Osteocyte (in vitro differentiated cells): ENCODE data around the gene TRIM59. TPM values are rescaled to one million over a fixed set of nuclear protein-coding genes. Genes with fewer than 3 reads are reported as not detected.

Experiments
- DNase-seq: peaks from one replicate; pipeline ENCODE4 v3.0.0; 2021; ENCODE audit warnings: mixed read lengths; ENCODE audit not compliant: unreplicated experiment; ENCODE audit errors: extremely low spot score
- H3K27ac Mint-ChIP-seq: one replicate; pipeline ENCODE4 v1.8.0; 2021; ENCODE audit warnings: mild to moderate bottlenecking, mixed read lengths; ENCODE audit not compliant: unreplicated experiment
- H3K27me3 Mint-ChIP-seq: one replicate; pipeline ENCODE4 v1.8.0; 2021; ENCODE audit warnings: mixed read lengths; ENCODE audit not compliant: unreplicated experiment
- H3K36me3 Mint-ChIP-seq: one replicate; pipeline ENCODE4 v1.8.0; 2021; ENCODE audit warnings: mixed read lengths; ENCODE audit not compliant: unreplicated experiment
- H3K4me1 Mint-ChIP-seq: one replicate; pipeline ENCODE4 v1.8.0; 2021; ENCODE audit warnings: mixed read lengths; ENCODE audit not compliant: unreplicated experiment
- H3K4me3 Mint-ChIP-seq: one replicate; pipeline ENCODE4 v1.8.0; 2021; ENCODE audit warnings: mild to moderate bottlenecking, moderate library complexity, mixed read lengths; ENCODE audit not compliant: unreplicated experiment
- H3K9me3 Mint-ChIP-seq: one replicate; pipeline ENCODE4 v1.8.0; 2021; ENCODE audit warnings: mixed read lengths; ENCODE audit not compliant: unreplicated experiment
- CTCF ChIP-seq: fragments of 200-600 bp; sonication (generic); IDR thresholded peaks from 2 replicates; pipeline ENCODE4 v1.5.0; 2021; ENCODE audit warnings: antibody characterized with exemption, mild to moderate bottlenecking, moderate library complexity
- long read RNA-seq: library from polyadenylated mRNA; unstranded; transcript quantifications from one replicate; pipeline ENCODE4 v2.0.0, GENCODE V29; 2021
- total RNA-seq: library from RNA; stranded (reverse); gene quantifications from 2 replicates; pipeline ENCODE4 v1.2.1, GENCODE V29; 2021

TRIM59 gene
- total RNA-seq: 36.0 and 40.3 TPM in 2 replicates
- long read RNA-seq, transcript TRIM59-201 (3 exons, 3,867 nt): major isoform, 13 of 31 reads
- long read RNA-seq, partial matches to known transcripts: 0 of 31 reads
- long read RNA-seq, other reads (novel, unspliced or antisense): 13 of 31 reads

GRCh38 chr3:160449636-160450598 is at the start of gene TRIM59:
TSS of gene TRIM59 (minus strand) at chr3:160449786. CDS start at chr3:160439183, 10,603 bp downstream.
- H3K27ac Mint-ChIP-seq: peak within 1 kb of the TSS; percentile 99
- H3K4me1 Mint-ChIP-seq: peaks cover 51% of the 10 kb centered on the region
- H3K27me3 Mint-ChIP-seq: no peaks in the 10 kb centered on the region
- TF ChIP-seq CTCF: peak; percentile 9
- H3K36me3 Mint-ChIP-seq: peaks cover 7% of the 10 kb centered on the region
- peak; percentile 99 for DNase-seq
- H3K9me3 Mint-ChIP-seq: no peaks in the 10 kb centered on the region
- peak within 1 kb of the TSS; percentile 96 for H3K4me3 Mint-ChIP-seq

- no peak for TF ChIP-seq CTCF
- DNase-seq: no peak
- no peaks in the 10 kb centered on the region for H3K9me3 Mint-ChIP-seq
- no peak overlapping the region for H3K27ac Mint-ChIP-seq
- no peaks in the 10 kb centered on the region for H3K4me1 Mint-ChIP-seq
- H3K27me3 Mint-ChIP-seq: no peaks in the 10 kb centered on the region
- peaks cover 37% of the 10 kb centered on the region for H3K36me3 Mint-ChIP-seq
- no peak overlapping the region for H3K4me3 Mint-ChIP-seq
These were observed 48.6 kb upstream of the TRIM59 start for GRCh38 chr3:160498202-160498601.

GRCh38 chr3:160490166-160490565 is 40.6 kb upstream of the TRIM59 start:
- TF ChIP-seq CTCF: no peak
- no peak overlapping the region for H3K4me3 Mint-ChIP-seq

GRCh38 chr3:160486459-160486869 is 36.9 kb upstream of the TRIM59 start:
- Mint-ChIP-seq H3K4me1 (peaks cover 21% of the 10 kb centered on the region), H3K27ac (no peak overlapping the region), H3K9me3 (no peaks in the 10 kb centered on the region), H3K27me3 (no peaks in the 10 kb centered on the region), H3K4me3 (no peak overlapping the region), H3K36me3 (no peaks in the 10 kb centered on the region)
- peak; percentile 67 for TF ChIP-seq CTCF
- DNase-seq: no peak

More at GRCh38 chr3:160490166-160490565, 40.6 kb upstream of the TRIM59 start:
- no peak overlapping the region for H3K27ac Mint-ChIP-seq
- DNase-seq: no peak
- H3K4me1 Mint-ChIP-seq: peaks cover 13% of the 10 kb centered on the region
- H3K9me3 Mint-ChIP-seq: no peaks in the 10 kb centered on the region
- H3K36me3 Mint-ChIP-seq: peaks cover 2% of the 10 kb centered on the region
- no peaks in the 10 kb centered on the region for H3K27me3 Mint-ChIP-seq

GRCh38 chr3:160482796-160483195 is 33.2 kb upstream of the TRIM59 start:
- Mint-ChIP-seq H3K4me1 (peaks cover 45% of the 10 kb centered on the region), H3K36me3 (no peaks in the 10 kb centered on the region), H3K27ac (no peak overlapping the region), H3K27me3 (no peaks in the 10 kb centered on the region), H3K4me3 (no peak overlapping the region), H3K9me3 (no peaks in the 10 kb centered on the region)
- DNase-seq: no peak
- no peak for TF ChIP-seq CTCF
